ENCODE results near the gene IGFN1.
"Not testable (repeated sequence)": the region's sequence is repeated elsewhere in the genome, so short reads cannot be mapped to it uniquely, and the experiment has no call there.

Gene IGFN1

DNA sequence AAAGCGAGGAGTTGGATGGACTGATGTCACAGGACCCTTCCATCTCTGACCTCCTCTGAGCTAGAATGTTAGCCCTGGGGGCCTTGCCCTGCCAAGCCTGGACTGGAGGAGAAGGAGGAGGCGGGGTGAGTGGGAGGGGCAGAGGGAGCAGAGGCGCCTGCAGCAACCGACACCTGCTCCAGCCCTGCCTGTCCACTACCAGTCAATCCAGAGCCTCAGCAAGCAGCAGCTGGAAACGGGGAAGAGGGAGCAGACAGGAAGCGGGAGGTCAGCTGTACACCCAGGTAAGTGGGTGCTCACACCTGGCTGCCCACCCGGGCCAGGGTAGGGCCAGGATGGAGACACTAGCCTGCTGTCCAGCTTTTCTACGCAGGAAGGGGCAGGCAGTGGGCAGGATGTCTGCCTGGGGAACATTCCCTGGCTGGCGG lies at the start of gene IGFN1:
Gene IGFN1, plus strand, starts transcription at position 201 of the 428 bp plus-strand sequence. CDS start 2,470 bp downstream, outside the sequence.
- DNase-seq, result peak; percentile 33

DNA sequence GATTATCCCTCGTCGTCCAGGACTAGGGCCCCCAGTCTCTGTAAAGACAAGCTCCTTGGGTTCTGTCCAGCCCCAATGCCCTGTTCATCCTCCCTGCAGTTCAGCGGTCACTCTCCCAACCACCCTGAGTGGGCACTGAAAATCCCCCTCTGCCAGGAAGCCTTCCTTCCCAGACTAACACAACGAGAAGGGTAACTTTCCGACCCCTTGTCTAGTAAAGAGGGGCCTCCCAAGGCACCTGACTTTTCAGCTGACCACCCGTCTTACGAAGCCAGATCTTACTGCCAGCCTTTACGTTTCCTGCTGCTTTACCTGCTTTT lies 49.7 kb upstream of the IGFN1 start:
- DNase-seq, result no peak

DNA sequence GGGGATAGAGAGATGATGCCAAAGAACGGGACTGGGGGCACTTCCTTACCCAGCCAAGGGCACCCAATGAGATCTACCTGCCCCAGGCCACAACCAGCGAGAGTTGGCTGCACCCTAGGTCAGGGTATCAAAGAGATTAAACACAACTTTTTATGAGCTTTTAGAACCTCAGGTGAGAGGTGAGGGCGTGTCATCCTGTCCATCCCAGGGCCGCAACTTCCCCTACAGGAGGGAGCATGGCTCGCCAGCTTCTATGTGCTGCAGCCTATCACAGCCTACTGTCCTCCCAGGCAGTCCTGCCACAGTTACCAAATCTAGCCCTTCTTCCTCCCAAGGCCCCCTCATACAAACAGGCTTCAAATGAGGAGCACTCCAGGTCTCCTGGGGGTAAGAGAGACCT lies 49.2 kb upstream of the IGFN1 start:
- no peak for DNase-seq

DNA sequence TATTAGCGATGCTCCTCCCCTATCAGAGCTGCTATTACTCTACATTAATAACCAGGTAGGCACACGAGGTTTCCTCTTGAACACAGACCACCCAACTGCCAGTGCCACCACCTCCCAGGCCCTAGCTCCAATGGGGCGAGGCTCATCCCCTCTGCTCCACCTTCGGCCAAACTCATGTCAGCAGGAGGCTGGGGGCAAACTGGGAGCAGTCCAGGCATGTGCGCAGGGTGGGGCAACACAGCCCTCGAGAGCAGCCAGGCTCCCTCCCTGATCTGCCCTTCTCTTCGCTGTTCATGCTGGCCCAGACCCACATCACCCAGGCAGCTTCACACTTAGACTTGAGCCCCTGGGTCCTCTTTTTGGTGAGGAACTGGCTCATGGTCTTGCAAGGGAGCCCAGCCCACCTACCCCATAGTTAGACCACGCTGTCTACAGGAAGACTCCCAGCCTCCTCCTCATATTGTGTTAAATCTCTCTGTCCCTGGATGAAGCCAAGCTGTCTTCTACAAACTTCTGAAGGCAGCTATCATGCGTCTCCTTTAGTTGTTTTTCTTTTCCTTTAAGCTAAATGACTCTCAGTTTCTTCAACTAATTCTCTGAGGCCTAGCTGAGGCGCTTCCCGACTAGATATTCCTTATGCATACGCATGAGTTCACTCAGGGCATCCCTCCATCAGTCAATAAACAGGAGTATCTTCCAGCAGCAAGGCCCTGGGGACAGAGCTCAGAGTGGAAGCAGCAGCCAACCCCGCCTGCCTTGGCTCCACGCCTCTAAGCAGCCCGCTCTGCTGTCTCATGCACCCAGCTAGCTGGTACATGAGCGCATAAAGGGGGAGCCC lies 48.4 kb upstream of the IGFN1 start:
- DNase-seq, result no peak

DNA sequence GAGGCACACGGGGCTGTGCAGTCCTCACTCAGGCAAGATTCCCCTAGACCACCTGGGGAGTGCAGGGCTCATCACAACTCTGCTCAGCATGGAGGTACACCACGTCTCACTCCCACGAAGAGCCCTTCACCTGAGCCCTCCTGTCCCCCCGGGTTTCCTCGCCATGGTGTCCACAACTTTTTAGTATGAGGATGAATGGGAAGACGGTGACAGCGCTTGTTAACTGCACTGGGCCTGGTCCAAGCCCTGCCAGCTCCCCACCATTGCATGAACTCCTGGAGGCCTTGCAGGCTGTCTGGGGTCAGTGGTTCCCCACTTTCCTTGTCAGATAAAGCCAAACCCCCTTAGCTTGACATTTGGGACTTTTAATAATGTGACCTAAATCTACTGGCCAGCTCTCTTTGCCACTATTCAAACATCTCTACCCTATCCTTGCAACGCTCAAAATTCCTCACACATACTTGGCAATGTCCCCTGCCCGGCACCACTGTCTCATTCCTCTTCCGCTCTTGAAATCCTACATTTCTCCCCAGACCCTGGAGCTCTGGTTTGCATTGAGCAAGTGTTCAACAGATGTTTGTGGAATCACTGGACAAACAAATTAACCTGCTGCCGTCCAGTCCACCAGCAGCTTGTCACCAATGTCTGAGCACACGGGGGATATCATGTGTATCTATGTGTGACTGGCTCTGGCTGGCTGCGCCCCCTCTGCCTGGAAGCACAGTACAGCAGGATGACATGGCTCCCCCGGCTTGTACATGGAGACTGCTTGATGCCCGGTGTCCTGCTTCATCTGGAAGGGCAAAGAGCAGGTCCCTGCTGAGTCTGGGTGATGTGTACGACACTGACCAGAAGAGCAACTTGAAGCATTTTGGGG lies 47.5 kb upstream of the IGFN1 start:
- no peak for DNase-seq

DNA sequence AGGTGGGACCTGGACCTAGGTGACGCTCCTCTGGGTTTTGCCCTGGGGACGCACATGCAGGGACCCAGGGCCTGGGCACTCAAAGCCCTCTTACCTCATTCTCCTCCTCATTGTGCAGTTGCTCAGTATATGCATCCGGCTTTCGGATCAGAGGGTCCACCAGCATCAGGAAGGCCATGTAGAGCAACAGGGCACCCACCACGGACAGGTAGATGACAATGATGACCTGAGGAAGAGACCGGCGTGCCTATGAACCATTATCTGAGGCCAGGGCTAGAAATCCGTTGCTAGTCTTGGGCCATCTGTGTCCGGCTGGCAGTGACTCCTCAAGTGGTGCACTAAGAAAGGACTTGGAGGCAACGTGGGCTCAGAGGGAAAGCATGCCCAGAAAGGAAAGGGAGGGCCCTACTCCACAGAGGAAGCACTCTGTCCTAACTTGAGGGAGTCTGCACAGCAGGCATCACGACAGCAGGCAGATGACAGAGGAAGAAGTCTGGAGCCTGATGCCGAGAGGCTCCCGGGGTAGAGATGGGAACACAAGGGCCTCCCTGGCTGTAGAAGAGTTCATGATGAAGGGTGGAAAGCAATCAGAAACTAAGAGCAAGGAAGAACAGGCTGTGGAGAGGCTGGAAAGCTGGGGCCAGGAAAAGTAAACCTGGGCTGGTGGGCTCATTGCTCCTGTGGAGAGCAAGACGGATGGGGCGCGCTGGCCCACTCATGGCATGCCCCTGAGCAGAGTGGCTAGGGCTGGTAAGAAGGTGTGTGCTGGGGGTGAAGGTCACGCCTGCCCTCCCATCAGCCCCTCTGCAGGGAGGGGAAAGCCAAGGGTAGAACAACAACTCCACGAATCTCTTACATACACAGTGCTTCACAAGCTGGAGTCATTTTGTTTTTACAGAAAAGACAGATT lies 46.6 kb upstream of the IGFN1 start:
- DNase-seq, result no peak

DNA sequence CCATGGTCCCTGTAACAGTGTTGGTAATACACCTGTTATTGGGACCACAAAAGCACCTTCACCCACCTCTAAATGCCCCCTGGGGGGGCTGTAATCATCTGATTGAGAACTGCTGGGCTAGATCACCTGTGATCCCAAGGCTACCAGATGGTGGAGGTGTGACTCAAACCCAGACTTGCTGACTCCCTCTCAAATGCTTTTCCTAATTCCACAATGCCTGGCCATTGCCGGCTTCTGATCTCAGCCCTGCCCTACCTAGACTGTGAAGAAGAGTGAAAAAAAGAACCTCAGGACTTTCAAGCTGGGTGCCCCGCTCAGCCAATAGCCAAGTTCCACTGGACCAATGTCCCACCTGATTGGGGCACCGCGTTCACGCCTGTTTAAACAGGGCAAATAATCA lies 45.9 kb upstream of the IGFN1 start:
- no peak for DNase-seq

DNA sequence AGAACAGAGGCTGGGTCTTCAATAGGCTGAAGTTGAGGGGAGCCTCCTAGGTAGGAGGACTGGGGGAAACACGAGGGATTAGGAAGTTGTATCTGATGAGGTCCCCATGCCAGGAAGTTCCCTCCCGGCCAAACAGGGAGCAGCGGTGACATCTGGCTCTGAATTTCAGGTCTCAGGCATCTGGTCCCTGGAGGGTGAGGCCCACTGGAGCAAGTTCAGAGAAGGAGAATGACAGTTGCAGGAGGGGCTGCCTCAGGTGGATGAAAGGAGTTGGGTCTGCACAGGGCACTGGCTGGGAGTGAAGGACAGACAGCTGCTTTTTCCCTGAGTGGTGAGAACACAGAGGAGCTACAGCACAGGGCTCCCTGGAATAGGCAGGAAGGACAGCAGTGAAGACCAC lies 45.5 kb upstream of the IGFN1 start:
- no peak for DNase-seq

DNA sequence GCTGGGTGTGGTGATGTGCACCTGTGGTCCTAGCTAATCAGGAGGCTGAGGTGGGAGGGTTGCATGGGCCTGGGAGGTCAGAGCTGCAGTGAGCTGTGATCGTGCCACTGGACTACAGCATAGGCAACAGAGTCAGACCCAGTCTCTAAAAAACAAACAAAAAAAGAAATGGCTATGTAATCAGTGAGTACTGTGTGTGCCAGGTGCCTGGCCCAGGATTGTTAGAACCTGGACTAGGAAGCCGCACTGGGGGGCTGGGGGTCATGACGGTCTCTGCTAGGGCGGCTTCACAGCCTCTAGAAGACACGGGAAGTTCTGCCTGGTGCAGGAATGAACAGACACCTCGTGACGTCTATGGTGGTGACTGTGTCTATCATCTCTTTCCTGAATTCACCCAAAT lies 44.8 kb upstream of the IGFN1 start:
- DNase-seq, result no peak

DNA sequence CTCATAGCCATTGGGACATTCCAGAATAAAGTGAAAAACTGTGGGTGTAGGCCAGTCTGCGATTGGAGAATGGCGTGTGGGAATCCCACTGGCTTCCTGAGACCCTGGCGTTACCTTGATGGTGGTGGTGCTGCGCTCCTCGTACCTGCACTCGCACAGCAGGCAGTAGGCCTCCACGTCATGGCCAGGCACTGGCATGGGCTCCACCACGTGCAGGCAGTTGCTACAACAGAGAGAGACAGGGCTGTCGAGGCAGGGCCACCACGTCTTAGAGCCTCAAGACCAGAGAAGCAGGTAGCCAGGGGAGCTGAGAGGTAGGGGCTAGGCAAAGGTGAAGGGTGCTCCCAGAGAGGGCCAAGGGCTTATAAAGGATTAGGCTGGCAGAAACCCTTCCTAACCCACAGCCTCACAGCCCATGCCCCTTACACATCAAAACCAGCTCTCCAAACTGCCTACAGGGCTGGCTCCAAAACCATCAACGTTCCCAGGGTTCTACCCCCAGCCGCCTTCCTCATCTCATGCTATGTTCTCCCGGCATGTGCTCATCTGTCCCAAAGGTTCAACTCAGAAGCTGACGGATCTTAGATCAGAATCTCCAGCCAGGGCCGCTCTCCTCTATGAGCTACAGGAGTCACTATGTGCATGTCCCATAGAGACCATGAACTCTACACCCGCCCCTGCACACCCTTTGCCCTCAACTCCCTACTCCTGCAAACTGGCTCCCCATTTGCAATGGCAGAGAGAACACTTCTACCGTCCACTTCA lies 43.8 kb upstream of the IGFN1 start:
- DNase-seq, result no peak

DNA sequence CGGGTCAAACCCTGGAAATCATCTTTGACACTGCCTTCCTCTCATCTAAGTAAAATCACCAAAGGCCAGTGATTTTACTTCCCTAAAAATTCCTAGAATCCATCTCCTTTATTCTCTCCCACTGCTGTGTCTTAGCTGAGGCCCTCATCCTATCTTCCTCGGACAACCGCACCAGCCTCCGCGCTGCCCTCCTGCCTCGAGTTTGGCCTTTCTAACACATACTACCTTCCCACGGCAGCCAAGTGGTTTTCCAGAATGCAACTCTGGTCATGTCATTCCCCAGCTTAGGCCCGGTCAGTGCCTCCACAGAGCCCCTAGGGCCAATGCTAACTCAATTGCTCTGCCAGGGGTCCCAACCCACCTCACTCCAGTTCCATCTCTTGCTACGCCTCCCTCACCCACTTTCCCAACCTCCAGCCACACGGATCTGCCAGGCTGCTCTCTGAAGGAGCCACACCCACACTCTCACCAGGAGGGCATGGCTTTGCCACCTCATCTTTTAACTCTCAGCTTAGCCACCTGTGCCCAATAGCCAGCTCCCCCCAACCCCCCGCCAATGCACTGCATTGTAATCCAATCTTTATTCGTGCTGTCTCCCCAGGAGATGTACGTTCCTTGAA lies 43.1 kb upstream of the IGFN1 start:
- DNase-seq, result no peak

DNA sequence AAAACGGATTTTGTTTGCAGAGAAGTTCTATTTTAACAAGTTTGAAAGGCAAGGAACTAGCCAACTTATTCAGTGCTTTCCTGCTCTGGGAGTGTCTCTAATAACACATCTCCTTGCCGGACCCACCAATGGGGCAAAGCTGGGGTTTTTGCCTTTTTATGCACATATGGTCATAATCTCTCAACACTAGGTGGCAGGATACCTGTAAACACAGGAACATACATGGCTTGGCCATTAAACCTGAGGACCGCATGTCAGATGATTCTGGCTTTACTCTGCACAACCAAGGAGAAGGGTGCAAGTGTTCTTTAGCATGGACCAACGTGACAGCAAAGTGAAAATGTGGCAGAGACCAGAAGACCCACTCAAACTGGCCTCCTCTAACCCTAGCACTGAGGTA lies 41.2 kb upstream of the IGFN1 start:
- peak; percentile 27 for DNase-seq

DNA sequence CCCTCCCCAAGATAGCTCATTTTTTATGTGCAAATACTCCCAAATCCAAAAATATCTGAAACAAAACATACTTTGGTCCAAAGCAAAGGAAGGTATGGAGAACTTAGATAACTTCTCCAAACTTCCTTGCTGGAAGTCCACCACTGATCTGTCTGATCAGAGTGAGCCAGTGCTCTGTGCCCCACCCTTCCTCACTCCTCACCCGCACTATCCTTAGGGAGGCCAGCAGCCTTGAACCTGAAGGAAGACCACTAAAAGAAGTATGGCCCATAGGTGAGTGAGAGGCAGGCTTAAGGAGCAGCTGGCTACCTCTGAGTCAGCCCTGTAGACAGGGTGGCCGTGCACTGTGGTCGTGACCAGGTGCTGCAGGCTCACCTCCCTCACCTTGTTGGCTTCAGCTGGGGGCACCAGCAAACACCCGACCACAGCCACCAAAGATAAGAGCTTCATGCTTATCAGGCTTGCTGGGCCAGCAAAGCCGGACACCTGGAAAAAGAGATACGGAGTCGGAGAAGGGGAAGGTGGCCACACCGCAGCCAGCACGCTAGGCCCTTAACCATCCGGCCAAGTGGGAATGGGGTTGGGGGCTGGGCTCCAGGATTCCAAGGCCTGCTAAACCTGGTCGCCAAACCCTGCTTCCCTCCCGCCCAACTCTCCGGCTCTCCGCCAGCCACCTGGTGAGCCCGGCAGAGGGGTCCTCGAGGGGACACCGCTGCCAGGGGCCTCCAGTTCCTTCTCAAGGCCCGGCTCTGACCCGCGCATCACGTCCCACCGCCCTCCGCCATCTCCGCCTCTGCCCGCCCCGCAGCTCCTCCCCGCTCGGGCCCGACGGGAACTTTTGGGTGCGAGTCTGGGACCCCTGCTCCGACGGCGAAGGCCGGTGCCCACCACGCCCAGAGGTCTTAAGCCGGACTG lies 36.9 kb upstream of the IGFN1 start:
- no peak for DNase-seq

DNA sequence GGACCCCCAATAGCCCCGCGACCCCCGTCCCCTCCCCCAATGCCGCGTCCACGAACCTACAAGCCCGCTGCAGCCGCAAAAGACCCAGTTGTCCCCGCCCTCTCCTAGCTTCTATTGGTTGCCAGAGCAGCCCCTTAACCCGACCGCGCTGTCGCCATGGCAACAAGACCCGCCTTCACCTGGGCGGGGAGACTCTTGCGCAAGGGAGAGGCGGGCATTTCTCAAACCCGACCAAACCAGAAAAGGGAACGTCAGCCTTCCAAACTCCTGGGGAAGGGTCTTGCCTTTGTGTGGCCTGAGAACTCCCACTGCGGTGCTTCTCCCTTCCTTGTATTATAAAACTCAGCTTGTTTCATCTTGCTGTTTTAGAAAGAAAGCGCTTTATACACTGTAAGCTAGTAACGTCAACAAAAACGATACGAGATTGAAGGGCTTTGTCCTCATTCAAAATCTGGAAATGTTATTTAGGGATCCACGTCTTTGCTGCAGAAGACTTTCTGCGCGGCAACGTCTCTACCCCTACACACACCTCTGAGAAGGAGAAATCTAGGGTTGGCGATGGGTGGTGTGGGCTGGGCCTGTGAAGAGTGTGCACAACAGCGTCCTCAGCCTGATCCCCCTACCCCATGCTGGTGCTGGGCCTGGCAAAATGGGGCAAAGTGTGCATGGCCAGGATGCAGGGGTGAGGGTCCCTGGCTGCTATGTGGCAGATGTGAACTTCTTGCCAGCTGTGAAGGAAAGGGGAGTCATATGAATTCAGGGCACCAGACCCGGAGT lies 36.0 kb upstream of the IGFN1 start, which contains the start of gene TMEM9:
Gene TMEM9, minus strand, starts transcription at position 86 of the 777 bp plus-strand sequence. CDS start 551 bp downstream, outside the sequence.
- DNase-seq, result peak; percentile 84

DNA sequence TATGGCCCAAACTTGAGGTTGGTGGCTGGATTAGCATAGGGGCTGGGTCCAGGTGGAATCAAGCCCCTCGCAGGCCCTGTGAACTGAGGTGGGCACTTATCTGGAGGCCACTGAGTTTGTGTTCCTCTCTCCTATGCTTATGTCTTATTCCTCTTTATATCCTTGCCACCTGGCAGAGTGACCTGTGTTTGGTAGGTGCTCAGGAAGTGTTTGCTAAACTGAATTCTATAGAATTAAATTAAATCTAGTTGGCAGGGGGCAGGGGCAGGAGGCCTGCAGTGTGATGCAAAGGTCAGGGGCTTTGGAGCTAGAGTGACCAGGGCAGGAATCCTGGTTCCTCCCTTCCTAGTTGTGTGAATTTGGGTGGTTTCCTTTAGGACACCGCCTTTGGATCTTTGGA lies 35.3 kb upstream of the IGFN1 start:
- DNase-seq, result no peak

DNA sequence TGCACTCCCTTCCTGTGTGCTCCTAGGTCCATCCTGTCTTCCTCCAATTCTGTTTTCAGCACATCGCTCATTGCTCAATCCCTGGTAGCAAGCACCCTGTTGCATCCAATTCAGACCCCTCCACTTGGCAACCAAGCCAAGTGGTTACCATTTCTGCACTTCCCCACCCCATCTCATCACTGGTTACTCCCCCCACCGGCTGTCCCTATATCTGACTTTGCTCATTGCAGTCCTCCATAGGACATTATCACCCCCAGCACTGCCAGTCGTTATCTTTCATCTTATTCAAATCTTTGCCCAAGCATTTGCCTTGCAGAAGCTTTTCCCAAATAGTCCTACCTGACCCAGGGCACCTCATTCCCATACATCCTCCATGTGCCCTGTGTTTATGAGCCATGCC lies 34.3 kb upstream of the IGFN1 start:
- no peak for DNase-seq

DNA sequence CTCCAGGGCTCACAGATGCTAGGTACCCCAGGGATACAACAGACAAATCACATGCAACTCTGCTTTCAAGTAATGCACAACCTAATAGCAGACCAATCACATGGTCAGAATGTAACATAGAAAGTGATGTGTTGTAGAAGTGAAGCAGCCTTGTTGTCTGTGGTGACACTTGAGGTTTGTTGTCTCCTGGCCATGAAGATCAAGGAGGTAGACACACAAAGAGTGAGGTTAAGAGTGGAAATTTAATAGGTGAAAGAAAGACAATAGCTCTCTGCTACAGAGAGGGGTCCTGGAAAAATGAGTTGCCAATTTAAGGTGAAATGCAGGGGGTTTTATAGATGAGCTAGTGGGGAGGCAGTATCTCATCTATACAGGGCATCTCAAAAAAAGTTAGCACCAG lies 33.8 kb upstream of the IGFN1 start:
- DNase-seq, result no peak

DNA sequence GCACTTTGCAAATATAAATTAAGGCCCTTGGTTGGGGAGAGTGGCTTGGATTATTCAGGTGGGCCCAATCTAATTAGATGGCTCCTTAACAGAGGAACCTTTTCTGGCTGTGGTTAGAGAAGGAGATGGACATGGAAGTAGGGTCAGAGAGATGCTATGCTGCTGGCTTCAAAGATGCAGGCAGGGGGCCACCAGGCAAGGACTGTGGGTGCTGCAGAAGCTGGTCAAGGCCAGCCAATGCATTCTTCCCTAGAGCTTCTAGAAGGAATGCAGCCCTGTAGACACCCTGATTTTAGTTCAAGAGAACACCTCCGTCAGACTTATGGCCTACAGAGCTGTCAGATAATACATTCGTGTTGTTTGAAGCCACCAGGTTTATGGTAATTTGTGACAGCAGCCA lies 32.7 kb upstream of the IGFN1 start:
- DNase-seq, result no peak

DNA sequence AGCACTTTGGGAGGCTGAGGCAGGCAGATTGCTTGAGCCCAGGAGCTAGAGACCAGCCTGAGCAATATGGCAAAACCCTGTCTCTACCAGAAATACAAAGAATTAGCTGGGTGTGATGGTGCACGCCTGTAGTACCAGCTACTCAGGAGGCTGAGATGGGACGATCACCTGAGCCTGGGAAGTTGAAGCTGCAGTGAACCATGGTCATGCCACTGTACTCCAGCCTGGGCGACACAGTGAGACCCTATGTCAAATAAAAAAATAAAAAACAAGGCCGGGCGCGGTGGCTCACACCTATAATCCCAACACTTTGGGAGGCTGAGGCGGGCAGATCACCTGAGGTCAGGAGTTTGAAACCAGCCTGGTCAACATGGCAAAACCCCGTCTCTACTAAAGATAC lies 27.6 kb upstream of the IGFN1 start:
- DNase-seq, result not testable (repeated sequence)

DNA sequence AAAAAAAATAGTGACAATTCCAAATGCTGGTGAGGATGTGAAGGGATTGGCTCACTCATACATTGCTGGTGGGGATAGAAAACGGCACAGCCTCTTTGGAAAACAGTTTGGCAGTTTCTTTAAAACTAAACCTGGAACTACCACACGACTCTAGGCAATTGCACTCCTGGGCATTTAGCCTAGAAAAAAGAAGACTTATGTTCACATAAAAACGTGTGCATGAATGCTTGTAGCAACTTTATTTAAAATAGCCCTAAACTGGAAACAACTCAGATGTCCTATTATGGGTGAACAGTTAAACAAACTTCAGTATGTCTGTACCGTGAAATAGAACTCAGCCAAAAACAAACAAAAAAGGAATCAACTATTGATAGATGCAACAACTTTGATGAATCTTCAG lies 26.9 kb upstream of the IGFN1 start:
- DNase-seq, result no peak

Data from SHP77 treated with DMSO at 0.1 percent for 48 hours (cell line).